ENCODE measurements around the gene CIB2. TPM values are rescaled to one million over a fixed set of nuclear protein-coding genes. Genes with fewer than 3 reads are reported as not detected.

Gene CIB2
- total RNA-seq, 2 experiments from 2014 or later: 0.82 to 1.7 TPM

GRCh38 chr15:78075490-78076230, 55.6 kb downstream of the CIB2 start:
- DNase-seq (no peak), ATAC-seq (ENCODE audit: poor library complexity) (no peak)
- ChIA-PET POLR2A (interaction anchor here (0.9 to 14.8 kb wide), 4 partner anchors 9 to 46 kb away, joined by 3 to 304 read pairs (median 14); no protein-coding TSS in a partner anchor), CTCF (interaction anchor here (1.0 to 1.8 kb wide), 6 partner anchors 23 to 42 kb away, joined by 3 to 5 read pairs (median 3); no protein-coding TSS in a partner anchor)
- Mint-ChIP-seq H3K4me1 (ENCODE audit: low read depth) (peaks cover 57% of the 10 kb centered on the region), H3K4me3 (peak overlapping the region; percentile 99), H3K27me3 (no peaks in the 10 kb centered on the region), H3K9me3 (no peaks in the 10 kb centered on the region), H3K27ac (no peak overlapping the region), H3K36me3 (ENCODE audit: low read depth) (peaks cover 26% of the 10 kb centered on the region)
- Histone ChIP-seq H3K4me3 (ENCODE audit: low read length) (peak overlapping the region; percentile 96), H3K4me1 (ENCODE audit: insufficient read depth, low read length) (peaks cover 61% of the 10 kb centered on the region), H3K9me3 (ENCODE audit: control insufficient read depth in 1 of 2, insufficient read depth in 1 of 2, low read length in 2 of 2) (no peaks in the 10 kb centered on the region), H3K27me3 (ENCODE audit: control insufficient read depth in 1 of 2, insufficient read depth in 2 of 2, low read length in 2 of 2) (no peaks in the 10 kb centered on the region), H3K27ac (ENCODE audit: low read depth in 1 of 2, low read length in 2 of 2) (peak overlapping the region; percentile 19 to 68), H3K36me3 (ENCODE audit: insufficient read depth, low read length) (no peaks in the 10 kb centered on the region)
- TF ChIP-seq, protein P1, sequence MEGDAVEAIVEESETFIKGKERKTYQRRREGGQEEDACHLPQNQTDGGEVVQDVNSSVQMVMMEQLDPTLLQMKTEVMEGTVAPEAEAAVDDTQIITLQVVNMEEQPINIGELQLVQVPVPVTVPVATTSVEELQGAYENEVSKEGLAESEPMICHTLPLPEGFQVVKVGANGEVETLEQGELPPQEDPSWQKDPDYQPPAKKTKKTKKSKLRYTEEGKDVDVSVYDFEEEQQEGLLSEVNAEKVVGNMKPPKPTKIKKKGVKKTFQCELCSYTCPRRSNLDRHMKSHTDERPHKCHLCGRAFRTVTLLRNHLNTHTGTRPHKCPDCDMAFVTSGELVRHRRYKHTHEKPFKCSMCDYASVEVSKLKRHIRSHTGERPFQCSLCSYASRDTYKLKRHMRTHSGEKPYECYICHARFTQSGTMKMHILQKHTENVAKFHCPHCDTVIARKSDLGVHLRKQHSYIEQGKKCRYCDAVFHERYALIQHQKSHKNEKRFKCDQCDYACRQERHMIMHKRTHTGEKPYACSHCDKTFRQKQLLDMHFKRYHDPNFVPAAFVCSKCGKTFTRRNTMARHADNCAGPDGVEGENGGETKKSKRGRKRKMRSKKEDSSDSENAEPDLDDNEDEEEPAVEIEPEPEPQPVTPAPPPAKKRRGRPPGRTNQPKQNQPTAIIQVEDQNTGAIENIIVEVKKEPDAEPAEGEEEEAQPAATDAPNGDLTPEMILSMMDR (IDR thresholded peaks at IDR 0.05): no peak
- intact Hi-C loops (cut with DNase I, micrococcal nuclease): loop anchor here (2.0 to 5.0 kb wide), 4 partner anchors 25 to 222 kb away; partner anchors contain the start of gene SKIC8 (in 1 of the 2)

- H3K27me3 Mint-ChIP-seq: no peaks in the 10 kb centered on the region
- CTCF ChIA-PET: interaction anchor here (1.1 to 1.7 kb wide), 2 partner anchors 35 to 74 kb away, joined by 3 to 6 read pairs; no protein-coding TSS in a partner anchor
- TF ChIP-seq, protein P1 (IDR thresholded peaks at IDR 0.05): no peak
- H3K36me3 Mint-ChIP-seq (ENCODE audit: low read depth): peaks cover 26% of the 10 kb centered on the region
- peak overlapping the region; percentile 19 for H3K4me3 ChIP-seq (ENCODE audit: low read length)
- H3K4me3 Mint-ChIP-seq: peak overlapping the region; percentile 78
- H3K9me3 ChIP-seq (ENCODE audit: control insufficient read depth in 1 of 2, insufficient read depth in 1 of 2, low read length in 2 of 2): no peaks in the 10 kb centered on the region
- H3K27ac ChIP-seq (ENCODE audit: low read depth in 1 of 2, low read length in 2 of 2): peak overlapping the region; percentile 45 to 53
- no peaks in the 10 kb centered on the region for H3K36me3 ChIP-seq (ENCODE audit: insufficient read depth, low read length)
- H3K4me1 ChIP-seq (ENCODE audit: insufficient read depth, low read length): peaks cover 81% of the 10 kb centered on the region
- no peaks in the 10 kb centered on the region for H3K9me3 Mint-ChIP-seq
- H3K4me1 Mint-ChIP-seq (ENCODE audit: low read depth): peaks cover 56% of the 10 kb centered on the region
- DNase-seq (no peak), ATAC-seq (ENCODE audit: poor library complexity) (peak; percentile 4)
- POLR2A ChIA-PET: interaction anchor here (0.9 to 14.8 kb wide), 7 partner anchors 11 to 83 kb away, joined by 3 to 304 read pairs (median 4); no protein-coding TSS in a partner anchor
- no peaks in the 10 kb centered on the region for H3K27me3 ChIP-seq (ENCODE audit: control insufficient read depth in 1 of 2, insufficient read depth in 2 of 2, low read length in 2 of 2)
- intact Hi-C loops (cut with DNase I, micrococcal nuclease): loop anchor here in 1 of 2 experiments (2.0 kb wide), 1 partner anchor 14 kb away; no protein-coding TSS in a partner anchor
- no peak overlapping the region for H3K27ac Mint-ChIP-seq
Observed at GRCh38 chr15:78073046-78073787, 58.0 kb downstream of the CIB2 start.
